Choroid plexus epithelial cell (primary cell): ENCODE measurements around the gene SH3RF1.

Experiments used
- DNase-seq: peaks from one replicate; pipeline ENCODE4 v3.0.0-alpha.2; 2010; ENCODE audit warnings: low read depth
- H3K4me3 ChIP-seq: 2 replicates; pipeline ENCODE4 v1.5.1; 2011; ENCODE audit warnings: low read depth, mild to moderate bottlenecking, control low read depth, low read length, moderate library complexity
- CTCF ChIP-seq: conservative IDR thresholded peaks from 2 replicates; pipeline ENCODE4 v1.5.1; 2011; ENCODE audit warnings: low read depth, mild to moderate bottlenecking, control low read depth, inconsistent platforms, low read length, moderate library complexity

Gene SH3RF1

DNA sequence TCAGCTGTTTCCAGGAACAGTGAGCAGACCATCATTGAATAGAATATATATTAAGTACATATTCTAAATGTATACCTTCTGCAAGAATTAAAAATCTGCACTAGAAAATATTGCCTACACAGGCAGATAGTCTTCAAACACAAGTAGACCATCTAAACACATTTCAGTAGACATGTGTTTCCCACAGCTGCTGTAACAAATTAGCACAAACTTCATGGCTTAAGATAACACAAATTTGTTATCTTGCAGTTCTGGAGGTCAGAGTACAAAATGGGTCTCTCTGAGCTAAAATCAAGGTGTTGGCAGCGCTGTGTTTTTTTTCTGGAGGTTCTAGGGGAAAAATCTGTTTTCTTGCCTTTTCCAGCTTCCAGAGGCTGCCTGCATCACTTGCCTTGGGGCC, 42.7 kb downstream of the SH3RF1 start:
- TF ChIP-seq CTCF = no peak
- no peak for DNase-seq
- H3K4me3 ChIP-seq = no peak overlapping the region

- no peak overlapping the region for H3K4me3 ChIP-seq
- DNase-seq = no peak
- no peak for TF ChIP-seq CTCF
These were observed 44.2 kb downstream of the SH3RF1 start for GRCh38 chr4:169226565-169226964.

DNA sequence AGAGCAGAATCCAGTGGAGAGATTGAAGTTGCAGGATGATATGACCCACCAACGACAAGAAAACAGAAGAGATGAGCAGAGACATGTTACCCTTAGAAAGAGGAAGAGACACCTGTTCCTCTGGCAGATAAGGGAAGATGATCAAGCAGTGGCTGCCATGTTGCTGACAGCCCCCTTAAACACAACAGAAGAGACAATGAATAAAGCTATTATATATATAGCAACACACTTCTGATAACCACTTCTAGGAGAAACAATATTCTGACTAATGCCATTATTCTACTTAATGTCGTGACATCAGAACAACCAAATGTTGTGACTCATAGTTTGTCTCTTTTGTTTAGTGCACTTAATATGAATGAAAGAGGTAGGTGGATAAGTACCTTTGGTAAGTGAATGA, 44.9 kb downstream of the SH3RF1 start:
- TF ChIP-seq CTCF = no peak
- no peak overlapping the region for H3K4me3 ChIP-seq
- DNase-seq = no peak

GRCh38 chr4:169225058-169225751, 45.6 kb downstream of the SH3RF1 start:
- peak; percentile 96 for DNase-seq
- no peak overlapping the region for H3K4me3 ChIP-seq
- no peak for TF ChIP-seq CTCF

GRCh38 chr4:169222761-169223160, 48.0 kb downstream of the SH3RF1 start:
- H3K4me3 ChIP-seq = no peak overlapping the region
- TF ChIP-seq CTCF = no peak
- DNase-seq = no peak

- DNase-seq = no peak
- no peak overlapping the region for H3K4me3 ChIP-seq
- TF ChIP-seq CTCF = no peak
These were observed 49.1 kb downstream of the SH3RF1 start for GRCh38 chr4:169221662-169222061.

GRCh38 chr4:169220854-169221411, 49.8 kb downstream of the SH3RF1 start:
- no peak for DNase-seq
- no peak overlapping the region for H3K4me3 ChIP-seq
- TF ChIP-seq CTCF = no peak
